GM19468 (cell line): ENCODE data around the gene BCL11A.

ENCODE experiments used
- ATAC-seq: cut with Tn5 transposase; IDR thresholded peaks from one replicate; pipeline ENCODE4 v1.9.1; 2021; ENCODE audit warnings: mild to moderate bottlenecking, moderate library complexity, moderate number of reproducible peaks; ENCODE audit not compliant: unreplicated experiment; ENCODE audit errors: extremely low read depth

Gene BCL11A

DNA sequence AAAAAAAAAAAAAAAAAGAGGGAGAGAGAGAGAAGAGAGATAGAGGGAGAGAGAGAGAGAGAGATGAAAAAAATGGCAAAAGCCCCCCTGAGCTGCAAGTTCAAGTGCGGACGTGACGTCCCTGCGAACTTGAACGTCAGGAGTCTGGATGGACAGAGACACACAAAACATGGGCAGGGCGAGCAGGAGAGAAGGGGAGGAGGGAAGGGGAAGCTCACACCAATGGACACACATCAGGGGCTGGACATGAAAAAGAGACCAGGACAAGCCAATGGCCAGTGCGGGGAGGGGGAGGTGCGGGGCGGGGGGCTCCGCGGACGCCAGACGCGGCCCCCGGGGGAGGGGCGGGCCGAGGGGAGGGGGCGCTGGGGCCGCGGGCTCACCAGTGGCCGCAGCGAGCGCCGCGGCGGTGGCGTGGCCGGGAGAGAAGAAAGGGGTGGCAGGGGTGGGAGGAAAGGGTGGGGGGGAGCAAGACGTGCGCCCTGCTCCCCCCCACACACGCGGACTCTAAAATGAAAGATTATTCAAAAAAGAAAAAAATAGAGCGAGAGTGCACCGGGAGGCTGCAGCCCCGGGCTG is at the start of gene BCL11A:
Gene BCL11A, minus strand, starts transcription at position 160 of the 579 bp plus-strand sequence. CDS start 384 bp downstream, outside the sequence.
- no peak for ATAC-seq

DNA sequence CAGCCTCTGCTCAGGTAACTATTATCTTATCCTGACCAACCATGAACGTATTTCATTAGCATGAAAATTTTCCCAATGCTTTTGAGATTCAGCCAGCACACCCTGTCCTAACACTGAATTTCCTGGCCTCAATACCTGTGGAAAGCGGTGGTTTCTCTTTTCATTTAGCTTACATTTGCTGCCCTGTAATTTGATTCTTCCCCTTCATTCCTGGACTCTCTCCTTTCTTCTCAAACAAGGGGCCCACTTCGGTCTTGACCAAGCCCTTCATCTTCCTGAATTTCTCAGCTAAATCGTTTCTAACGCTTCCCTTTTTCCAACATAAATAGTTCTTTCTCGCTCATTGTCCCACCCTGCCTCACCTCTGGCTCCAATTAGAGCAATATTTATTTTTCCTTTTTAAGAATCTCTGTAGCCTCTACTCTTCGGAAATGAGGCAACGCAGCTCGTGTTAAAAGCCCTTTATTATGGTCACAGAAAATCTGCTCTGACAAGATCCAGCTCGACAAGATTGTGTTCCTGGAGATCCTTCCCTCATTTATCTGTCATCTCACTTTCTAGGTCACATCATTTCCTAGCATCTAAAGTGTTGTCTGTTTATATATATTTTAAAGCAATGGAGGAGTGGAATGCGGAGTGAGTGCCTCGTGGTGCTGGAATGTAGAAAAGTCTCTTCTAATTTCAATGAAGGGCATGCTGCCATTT is 49.5 kb upstream of the BCL11A start:
- ATAC-seq, result no peak

DNA sequence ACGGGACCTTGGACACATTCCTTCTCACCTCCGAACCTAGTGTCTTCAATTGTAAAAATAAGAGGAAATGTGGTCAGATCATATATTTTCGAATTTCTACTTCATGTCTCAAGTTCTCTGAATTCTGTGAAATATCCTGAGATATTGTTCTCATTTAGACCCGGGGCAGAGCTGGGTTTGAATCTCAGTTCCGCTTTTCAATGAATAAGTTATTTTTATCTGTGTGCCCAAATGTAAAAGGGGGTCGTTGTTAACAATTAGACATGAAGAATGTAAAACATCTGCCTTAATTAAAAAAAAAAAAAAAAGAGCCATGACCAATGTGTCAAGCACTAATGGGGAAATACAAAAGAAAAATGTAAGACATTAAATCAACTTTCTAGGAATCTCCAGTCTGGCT is 48.9 kb upstream of the BCL11A start:
- no peak for ATAC-seq

DNA sequence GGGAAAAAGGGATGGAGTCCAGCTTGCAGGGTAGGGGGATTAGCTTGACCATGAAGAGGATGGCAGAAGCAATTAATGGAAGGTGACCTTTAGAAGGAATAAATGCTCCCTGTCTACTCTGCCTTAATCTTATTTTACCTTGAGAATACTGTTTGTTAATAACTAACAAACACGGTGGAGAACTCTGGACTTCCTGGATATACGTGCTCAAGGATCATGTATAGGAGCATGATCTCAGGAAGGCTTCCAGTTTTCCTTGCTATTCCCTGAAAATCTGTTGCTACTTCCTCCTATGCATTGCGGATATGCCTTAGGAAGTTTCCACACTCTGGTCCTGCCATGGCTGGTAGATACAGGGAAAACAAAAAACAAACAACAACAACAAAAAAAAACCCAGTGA is 44.8 kb upstream of the BCL11A start:
- no peak for ATAC-seq

DNA sequence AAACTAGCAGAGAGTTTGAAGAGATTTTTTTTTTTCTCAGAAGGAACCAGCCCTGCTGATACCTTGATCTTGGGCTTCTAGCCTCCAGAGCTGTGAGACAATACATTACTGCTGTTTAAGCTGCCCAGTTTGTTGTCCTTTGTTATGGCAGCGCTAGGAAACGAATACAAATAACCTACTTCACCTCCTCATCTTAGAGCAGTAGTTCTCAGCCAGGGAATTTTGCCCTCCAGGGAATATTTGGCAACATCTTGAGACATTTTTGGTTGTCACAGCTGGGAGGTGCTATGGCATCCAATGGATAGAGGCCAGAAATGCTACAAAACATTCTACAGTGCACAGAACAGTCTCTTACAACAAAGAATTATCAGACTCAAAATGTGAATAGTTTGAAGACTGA is 43.9 kb upstream of the BCL11A start:
- ATAC-seq, result no peak

DNA sequence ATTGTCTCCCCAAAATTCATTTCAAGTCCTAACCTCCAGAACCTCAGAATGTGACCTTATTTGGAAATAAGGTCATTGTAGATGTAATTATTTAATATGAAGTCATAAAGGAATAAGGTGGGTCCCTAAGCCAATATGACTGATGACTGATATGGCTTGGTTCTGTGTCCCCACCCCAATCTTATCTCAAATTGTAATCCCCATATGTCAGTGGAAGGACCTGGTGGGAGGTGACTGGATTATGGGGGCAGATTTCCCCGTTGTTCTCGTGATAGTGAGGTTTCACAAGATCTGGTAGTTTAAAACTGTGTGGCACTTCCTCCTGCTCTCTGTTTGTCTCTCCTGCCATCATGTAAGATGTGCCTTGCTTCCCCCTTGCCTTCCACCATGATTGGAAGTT is 43.0 kb upstream of the BCL11A start:
- no peak for ATAC-seq

DNA sequence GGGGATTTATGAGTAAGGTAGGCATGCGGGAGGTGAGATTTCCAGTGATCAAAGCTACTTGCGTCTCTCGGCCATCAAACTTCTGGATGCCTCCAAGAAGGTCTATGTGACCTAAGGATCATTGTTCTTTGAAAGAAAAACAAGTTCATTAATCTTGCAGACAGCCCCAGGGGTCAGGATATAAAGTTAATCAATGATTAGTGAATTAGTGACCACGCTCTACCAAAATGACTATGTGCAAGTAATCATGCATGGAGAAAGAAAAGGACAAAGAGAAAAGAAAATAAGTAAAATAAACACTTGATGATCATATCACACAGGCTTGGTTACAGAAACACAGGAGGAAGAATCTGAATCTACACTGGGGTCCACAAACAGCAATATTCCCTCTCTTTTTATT is 42.5 kb upstream of the BCL11A start:
- ATAC-seq, result no peak

DNA sequence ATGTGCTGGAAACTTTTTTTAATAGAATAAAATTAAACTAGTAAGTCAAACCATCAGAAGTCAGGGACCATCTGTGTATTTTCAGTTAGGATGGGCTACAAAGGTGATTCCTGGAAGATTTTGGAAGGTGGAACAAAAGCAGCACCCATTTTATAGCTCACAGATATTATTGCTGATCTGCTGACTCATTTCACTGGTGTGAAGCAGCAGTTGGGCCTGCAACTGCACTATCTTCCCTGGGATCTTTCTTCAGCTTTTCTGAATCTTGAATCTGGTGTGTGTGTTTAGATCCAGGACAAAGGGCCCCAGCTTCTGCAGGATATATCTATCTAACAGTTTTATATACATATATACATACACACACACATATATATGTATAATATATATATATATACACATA is 35.6 kb upstream of the BCL11A start:
- no peak for ATAC-seq

DNA sequence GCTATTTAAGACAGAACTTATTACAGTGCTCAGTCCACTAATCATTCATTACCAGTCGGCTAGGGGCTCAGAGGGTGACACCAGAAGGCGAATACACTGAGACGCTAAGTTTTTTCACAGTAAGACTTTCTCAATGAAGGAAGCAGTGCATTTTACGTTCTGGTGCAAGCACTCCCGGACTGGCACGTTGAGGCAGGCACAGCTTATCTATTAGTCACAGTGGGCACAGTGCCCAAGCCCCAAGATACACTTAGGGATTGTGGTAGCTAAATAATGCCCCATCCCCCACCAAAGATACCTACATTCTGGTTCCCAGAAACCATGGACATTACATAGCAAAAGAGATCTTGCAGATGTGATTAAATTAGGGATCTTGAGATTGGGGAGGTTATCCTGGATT is 32.6 kb upstream of the BCL11A start:
- no peak for ATAC-seq

DNA sequence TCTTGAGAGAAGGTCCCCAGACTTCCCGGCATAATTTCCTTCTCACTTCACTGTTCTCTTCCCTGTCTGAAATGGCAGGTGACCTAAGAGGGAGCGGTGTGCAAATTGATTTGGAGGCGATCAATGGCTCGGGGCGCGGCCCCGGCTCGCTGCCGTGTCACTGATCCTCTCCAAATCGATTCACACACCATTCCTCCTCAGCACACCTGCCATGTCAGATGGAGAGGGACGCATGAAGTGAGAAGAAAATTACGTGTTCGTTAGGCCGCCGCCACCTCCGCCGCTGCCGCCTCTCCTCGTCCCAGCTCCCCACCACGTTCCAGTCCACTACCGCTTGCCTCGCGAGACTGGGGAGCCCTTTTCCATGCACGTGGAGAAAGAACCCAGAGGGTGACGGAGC is 31.8 kb upstream of the BCL11A start:
- no peak for ATAC-seq

DNA sequence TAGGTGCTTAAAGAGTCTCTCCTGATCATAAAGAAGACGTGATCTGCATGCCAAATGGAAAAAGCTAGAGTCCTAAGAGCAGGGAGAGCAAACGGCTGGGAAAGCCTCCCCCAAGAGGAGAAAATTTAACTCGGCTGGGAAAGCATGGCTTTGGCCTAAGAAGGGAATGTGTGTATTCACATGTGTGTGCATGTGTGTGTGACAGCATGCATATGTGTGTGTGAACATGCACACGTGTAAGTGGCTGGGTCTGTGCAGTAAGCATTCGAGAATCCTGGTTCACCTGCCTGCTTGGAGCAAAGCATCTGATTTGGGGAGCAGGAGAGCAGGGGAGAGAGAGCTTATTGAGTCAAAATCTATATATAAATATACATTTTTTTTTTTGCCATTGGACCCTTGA is 30.1 kb upstream of the BCL11A start:
- no peak for ATAC-seq

DNA sequence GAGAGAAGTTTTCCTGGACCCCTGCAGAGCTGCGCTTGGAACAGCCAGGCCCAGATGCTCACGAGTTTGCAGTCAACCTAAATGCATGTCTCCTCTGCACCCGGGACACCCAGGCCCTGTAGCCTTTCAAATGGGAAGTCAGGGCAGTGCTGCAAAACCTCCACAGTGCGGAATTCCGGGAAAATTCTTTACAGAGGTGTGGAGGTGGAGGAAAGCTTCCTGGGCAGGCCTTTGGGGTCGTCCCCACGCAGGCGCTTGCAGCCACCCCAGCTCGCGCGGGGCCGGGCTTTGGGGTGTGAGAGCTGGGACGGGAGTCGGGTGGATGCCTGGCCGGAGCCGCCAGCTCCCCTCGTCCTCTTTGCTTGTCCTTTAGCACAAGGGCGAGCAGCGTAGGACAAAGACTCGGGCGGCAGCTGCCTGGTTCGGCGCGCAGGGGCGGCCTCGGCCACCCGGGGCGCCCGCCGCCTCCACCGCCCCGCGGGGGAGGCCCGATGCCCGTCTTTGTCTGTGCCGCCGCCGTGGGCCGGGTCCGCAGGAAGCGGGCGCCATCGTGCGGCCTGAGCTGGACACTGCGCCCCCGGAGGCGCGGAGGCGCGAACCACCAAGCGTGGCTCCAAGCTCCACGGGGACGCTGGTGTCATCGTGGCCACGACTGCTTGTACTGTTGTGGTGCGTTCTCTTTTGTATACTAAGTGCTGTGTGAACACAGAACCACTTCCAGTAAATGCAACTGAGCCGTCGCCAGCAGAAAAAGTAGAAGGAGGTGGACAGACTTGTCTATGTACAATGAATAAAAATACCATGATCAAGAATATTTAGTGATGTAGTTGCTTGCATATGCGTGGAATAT is 28.2 kb upstream of the BCL11A start:
- ATAC-seq, result peak; percentile 90

DNA sequence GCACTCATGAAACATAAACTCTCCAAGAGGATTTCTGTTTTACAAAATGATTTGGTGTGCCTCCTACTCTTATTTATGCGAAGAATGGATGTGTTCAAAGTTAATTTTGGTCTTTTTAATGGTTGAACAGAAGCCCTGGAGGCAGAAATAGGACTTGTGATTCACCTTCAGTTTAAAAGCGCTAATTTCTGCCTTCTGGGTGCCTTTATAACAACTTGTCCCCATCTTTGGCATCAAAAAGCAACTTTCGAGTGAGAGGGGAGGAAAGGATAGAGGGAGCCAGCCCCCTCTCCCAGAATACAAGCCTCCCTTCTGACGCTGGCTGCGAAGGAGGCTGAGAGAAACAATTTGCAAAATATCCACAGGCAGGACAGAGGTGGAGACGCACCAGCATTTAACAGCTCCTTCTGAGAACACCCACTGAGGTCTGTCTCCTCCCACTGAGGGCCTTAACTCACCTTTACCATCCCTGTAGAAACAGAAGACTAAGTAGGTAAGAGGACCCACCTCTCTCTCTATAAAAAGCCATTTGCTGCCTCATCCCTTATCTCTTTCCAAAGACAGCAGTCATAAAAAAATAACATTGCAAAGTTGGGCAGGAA is 24.3 kb upstream of the BCL11A start:
- no peak for ATAC-seq

DNA sequence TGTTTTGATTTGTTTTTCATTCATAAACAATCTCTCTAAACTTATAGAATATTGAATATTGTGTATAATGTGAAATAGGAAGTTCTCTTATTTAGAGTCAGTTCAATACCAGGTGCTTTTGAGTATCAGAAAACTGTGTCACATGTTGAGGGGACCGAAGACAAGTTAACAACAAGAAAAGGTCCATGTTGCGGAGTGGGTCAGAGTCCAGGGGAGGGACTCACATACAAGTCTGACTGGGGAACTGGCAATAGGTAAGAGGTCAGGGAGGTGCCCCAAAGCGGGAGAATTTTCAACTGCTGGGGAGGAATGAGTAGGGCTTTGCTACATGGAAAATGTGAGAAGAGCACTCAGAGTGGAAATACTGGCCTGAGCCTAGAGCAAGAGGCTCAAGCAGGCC is 19.8 kb upstream of the BCL11A start:
- no peak for ATAC-seq

DNA sequence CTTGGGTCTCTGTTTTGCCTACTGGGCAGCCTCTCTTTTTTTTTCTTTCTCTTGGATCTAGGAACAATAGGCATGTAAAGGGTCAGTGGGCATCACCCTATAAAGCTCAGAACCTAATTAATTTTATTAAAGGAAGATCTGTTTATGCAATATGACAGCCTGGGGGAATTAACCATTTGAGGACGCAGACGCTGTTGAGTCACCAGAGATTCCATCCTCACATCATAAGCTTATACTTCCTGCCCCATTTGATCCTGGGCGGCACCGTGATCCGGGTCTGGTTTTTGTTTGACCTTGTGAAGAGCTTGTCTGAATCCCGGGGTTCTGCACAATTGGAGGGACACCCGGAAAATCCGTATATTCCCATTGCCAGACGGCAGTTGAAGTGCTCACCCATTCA is 16.8 kb upstream of the BCL11A start:
- ATAC-seq, result no peak

DNA sequence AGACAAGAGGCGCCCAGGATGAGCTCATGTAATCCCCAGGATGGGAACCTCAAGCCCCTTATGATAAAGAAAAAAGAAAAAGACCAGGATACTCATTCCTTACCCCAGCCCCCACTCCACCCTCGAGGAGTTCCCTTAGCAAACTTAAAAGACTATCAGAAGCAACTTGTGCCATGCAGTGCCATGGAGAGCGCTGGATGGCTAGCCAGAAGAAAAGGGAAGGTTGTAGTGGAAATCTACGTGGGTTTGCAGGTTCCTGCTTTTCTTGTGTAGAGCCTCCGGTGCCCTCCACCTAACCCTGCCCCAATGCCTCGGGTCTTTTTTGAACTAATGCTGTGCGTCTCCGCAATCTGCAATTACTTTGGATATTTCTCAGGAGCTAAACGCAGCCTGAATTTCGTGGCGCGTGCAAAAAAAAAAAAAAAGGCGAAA is 16.2 kb upstream of the BCL11A start:
- no peak for ATAC-seq

DNA sequence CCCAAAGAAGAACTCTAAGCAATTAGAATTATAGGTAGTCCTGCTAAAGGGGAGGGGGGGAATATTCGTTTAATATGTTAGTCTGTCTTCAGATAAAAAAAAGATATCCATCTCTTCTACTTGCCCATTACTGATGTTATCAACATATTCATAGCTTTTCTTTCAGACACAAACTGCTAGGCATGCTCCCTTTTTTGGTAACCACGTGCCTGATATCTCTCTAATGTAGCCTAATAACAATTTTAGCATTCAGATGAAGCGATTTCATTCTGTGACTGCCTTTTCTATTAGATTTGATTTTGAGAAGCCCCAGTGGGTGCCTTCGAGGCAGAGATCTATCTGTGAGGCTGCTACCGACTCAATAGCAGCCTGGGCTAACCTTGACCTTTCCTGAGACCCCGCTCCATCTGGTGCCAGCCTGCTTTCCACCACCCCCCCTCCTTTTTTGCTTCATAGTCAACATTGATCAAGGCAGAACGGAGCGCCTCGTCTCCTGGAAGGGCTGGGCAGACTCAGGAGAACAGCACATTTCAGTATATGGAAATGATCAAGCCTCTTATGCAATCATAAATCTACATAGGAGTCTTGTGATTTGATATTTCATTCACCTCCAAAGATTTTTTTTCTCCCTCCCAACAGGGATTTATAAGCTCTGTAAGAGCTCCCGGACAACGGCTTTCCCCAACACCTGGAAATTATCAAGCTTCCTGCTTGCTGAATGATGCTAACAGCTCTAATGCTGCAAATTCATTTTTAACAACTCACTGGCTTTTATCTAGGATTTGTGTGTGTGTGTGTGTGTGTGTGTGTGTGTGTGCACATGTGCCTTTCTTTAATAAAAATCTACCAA is 14.7 kb upstream of the BCL11A start:
- ATAC-seq, result no peak

DNA sequence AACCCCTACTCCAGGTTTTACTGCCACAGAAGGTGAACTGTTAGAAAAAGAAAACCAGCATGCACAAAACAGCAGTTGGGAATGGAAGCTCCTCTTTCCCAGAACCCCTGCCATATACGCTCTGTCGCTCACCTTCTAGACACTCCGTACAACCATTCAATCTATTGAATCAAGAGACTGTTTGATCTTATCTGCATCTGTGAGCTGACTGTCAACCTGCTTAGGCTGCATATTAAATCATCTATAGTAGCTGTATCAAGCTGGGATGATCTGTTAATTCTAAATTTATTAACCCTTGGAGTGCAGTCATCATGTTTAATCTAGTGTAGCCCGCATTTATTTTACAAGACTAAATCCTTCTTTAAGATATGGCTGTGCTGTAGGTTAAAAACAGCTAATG is 13.6 kb upstream of the BCL11A start:
- ATAC-seq, result no peak

DNA sequence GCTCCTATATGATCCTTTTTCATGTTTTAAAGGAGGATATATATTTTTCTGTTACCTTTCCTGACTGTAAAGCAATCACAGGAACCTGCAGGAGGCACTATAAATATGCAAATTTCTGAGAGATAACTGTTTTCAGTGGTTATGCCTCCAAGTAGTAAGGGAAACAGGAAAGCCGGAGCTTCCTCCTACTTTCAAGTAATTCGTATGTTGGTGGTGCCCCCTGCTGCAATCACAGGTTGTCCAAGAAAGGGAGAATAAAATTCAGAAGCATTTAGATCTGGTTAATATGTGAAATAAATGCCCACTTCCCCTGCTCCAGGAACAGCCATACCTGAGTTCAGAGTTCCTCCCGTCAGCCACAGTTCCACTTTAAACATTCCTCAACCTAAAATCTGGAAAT is 12.0 kb upstream of the BCL11A start:
- ATAC-seq, result no peak
